ENCODE results near the gene ASCL5. TPM values are rescaled to one million over a fixed set of nuclear protein-coding genes. Genes with fewer than 3 reads are reported as not detected.
A peak's percentile ranks its signal among the peaks of the same experiment; 100 is the strongest.
"Not testable (repeated sequence)": the region's sequence is repeated elsewhere in the genome, so short reads cannot be mapped to it uniquely, and the experiment has no call there.

Gene ASCL5
- total RNA-seq: not detected

DNA sequence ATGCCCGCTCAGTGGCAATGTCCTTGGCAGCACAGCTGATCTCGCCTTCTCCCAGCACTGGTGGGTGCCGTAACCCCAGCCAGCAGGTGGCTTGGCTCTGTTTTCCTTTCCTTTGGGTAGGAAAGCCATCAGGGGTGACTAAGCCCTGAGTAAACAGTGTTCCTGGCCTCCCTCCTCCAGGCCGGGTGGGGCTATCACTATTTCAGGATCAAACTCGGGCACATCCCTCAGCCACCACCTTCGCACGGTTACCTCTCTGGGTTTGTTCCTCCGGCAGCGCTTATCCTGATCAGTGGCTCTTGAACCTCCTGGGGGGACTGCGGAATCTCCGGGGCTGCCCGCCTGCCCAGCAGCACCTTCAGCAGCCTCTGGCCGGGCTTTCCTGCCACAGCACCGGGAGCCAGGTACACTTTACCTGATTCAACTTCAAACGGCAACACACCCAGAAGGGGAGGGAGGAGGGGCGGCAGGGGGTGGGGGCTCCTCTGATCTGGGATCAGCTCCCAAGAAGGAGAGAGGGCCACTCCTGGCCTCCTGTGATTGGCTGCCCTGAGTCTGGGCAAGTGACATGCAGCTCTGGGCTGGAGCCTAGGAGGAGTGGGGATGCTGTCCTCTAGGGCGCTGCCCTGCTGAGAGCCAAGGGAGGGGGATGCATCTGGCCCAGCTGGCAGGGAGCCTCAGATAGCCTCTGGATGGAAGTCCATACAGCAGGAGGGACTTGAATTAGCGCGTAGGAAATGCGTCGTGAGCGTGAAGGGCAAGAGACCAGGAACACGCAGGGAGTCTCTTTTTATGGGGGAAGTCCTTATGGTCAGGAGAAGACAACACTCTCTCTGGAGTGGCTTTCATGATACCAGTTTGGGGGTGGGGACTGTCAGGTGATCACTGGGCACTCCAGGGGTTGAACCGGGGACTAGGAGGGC is at the start of gene ASCL5:
ASCL5 (minus strand) TSS at position 353 of the 923 bp plus-strand sequence. CDS start 11,812 bp downstream, outside the sequence.
- ATAC-seq: no peak
- no peak for DNase-seq (ENCODE audit: low spot score)

- ATAC-seq: no peak
- DNase-seq (ENCODE audit: low spot score): no peak
Measured at GRCh38 chr1:201175820-201176500, 49.0 kb upstream of the ASCL5 start.

DNA sequence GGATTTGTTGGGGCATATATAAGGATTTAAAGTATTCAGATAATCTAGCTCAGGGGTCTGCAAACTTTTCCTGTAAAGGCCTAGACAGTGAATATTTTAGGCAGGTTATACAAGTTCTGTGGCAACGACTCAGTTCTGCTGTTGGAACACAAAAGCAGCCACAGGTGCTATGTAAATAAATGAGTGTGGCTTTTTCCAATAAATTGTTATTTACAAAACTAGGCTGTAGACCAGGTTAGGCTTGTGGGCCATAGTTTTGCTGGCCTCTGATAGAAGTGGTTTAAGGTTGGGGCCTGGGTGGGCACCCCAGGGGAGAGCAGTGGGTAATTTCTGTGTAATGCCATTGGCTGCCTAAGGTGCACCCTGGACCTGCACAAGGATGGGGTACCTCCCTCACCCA is 46.8 kb upstream of the ASCL5 start:
- DNase-seq (ENCODE audit: low spot score): no peak
- no peak for ATAC-seq

- DNase-seq (ENCODE audit: low spot score): no peak
- ATAC-seq: no peak
Measured at GRCh38 chr1:201172999-201173610, 46.1 kb upstream of the ASCL5 start.

- DNase-seq (ENCODE audit: low spot score) (no peak), ATAC-seq (no peak)
Measured at GRCh38 chr1:201172326-201172725, 45.3 kb upstream of the ASCL5 start.

DNA sequence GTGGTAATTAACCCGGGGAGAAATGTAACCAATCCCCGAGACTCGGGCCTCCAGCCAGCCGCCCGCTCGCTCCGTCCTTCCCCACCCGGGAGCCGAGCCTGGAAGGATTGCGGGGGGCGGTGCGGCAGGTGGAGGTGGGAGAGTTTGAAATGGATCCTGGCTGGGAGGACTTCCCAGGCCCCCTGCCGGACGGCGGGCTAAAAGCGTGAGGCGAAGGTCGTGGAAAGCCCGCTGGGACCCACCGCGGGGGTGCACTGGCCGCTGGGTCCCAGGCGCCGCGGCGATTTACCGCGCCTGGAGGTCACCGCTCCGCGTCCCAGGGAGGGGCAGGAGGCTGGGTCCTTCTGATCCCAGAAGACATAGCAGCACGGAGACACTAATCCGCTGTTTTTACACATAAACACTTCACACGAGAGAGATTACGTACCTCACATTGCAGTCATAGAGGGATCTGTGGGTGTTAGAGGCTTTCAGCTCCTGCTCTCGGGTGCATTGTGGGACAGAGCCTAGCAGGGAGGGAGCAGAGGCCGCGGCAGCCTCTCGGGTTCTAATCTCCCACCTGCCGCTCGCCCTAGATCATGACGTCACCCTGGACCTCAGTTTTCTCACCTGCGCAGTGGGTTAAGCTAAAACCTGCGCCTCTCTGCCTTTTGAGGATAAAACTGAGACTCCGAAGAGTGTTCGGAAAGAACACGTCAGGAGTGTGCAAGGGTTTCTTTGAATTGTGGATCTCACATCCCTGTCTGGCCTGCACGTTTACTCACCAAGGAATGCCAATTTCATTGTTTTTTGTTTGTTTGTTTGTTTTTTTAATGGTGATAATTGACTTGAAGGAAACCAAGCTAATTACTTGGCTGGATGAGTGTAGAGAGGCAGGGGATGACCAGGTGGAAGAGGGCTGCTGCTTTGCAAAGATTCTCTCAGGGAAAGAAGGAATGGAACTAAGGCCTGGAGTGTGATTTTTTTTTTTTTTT is 44.4 kb upstream of the ASCL5 start:
- ATAC-seq (peak; percentile 59), DNase-seq (ENCODE audit: low spot score) (no peak)

DNA sequence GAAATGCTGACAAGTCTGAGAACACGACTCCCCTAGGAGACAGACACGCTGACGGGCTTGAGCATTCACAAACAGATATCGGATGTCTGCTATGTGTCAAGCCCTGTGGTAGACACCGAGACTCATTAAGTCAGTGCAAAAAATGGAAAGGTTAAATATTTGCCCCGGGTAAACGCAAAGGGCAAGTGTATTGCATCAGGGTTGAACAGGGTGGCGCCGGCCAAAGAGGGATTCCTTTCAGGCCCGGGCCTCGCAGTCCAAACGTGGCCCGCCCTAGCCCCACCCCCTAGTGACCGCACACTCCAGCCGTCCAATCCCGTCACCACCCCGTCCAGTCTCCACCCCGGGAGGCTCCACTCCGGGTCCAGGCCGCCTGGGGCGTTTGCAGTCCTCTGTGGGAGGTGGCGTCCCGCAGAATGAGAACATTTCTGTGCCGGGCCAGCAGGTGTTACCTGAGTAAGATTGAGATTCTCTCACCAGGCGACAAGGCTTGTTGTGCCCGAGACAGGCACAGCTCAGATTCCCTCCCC is 43.6 kb upstream of the ASCL5 start:
- peak; percentile 97 for ATAC-seq
- DNase-seq (ENCODE audit: low spot score): peak; percentile 98

- ATAC-seq: no peak
- DNase-seq (ENCODE audit: low spot score): no peak
Measured at GRCh38 chr1:201169971-201170532, 43.1 kb upstream of the ASCL5 start.

GRCh38 chr1:201169203-201169602 is 42.2 kb upstream of the ASCL5 start:
- ATAC-seq: no peak
- DNase-seq (ENCODE audit: low spot score): no peak

- ATAC-seq (no peak), DNase-seq (ENCODE audit: low spot score) (no peak)
Measured at GRCh38 chr1:201167041-201167991, 40.3 kb upstream of the ASCL5 start.

GRCh38 chr1:201164645-201165044 is 37.7 kb upstream of the ASCL5 start:
- ATAC-seq (peak; percentile 31), DNase-seq (ENCODE audit: low spot score) (no peak)

DNA sequence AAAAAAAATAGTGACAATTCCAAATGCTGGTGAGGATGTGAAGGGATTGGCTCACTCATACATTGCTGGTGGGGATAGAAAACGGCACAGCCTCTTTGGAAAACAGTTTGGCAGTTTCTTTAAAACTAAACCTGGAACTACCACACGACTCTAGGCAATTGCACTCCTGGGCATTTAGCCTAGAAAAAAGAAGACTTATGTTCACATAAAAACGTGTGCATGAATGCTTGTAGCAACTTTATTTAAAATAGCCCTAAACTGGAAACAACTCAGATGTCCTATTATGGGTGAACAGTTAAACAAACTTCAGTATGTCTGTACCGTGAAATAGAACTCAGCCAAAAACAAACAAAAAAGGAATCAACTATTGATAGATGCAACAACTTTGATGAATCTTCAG is 36.7 kb upstream of the ASCL5 start:
- ATAC-seq (no peak), DNase-seq (ENCODE audit: low spot score) (no peak)

- DNase-seq (ENCODE audit: low spot score): not testable (repeated sequence)
Measured at GRCh38 chr1:201163036-201163435, 36.1 kb upstream of the ASCL5 start.

DNA sequence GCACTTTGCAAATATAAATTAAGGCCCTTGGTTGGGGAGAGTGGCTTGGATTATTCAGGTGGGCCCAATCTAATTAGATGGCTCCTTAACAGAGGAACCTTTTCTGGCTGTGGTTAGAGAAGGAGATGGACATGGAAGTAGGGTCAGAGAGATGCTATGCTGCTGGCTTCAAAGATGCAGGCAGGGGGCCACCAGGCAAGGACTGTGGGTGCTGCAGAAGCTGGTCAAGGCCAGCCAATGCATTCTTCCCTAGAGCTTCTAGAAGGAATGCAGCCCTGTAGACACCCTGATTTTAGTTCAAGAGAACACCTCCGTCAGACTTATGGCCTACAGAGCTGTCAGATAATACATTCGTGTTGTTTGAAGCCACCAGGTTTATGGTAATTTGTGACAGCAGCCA is 31.0 kb upstream of the ASCL5 start:
- ATAC-seq (no peak), DNase-seq (ENCODE audit: low spot score) (no peak)

More at GRCh38 chr1:201163036-201163435, 36.1 kb upstream of the ASCL5 start:
- ATAC-seq: not testable (repeated sequence)

DNA sequence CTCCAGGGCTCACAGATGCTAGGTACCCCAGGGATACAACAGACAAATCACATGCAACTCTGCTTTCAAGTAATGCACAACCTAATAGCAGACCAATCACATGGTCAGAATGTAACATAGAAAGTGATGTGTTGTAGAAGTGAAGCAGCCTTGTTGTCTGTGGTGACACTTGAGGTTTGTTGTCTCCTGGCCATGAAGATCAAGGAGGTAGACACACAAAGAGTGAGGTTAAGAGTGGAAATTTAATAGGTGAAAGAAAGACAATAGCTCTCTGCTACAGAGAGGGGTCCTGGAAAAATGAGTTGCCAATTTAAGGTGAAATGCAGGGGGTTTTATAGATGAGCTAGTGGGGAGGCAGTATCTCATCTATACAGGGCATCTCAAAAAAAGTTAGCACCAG is 29.8 kb upstream of the ASCL5 start:
- DNase-seq (ENCODE audit: low spot score) (no peak), ATAC-seq (no peak)

DNA sequence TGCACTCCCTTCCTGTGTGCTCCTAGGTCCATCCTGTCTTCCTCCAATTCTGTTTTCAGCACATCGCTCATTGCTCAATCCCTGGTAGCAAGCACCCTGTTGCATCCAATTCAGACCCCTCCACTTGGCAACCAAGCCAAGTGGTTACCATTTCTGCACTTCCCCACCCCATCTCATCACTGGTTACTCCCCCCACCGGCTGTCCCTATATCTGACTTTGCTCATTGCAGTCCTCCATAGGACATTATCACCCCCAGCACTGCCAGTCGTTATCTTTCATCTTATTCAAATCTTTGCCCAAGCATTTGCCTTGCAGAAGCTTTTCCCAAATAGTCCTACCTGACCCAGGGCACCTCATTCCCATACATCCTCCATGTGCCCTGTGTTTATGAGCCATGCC is 29.4 kb upstream of the ASCL5 start:
- DNase-seq (ENCODE audit: low spot score) (no peak), ATAC-seq (no peak)

- no peak for DNase-seq (ENCODE audit: low spot score)
- no peak for ATAC-seq
Measured at GRCh38 chr1:201155354-201155753, 28.4 kb upstream of the ASCL5 start.

DNA sequence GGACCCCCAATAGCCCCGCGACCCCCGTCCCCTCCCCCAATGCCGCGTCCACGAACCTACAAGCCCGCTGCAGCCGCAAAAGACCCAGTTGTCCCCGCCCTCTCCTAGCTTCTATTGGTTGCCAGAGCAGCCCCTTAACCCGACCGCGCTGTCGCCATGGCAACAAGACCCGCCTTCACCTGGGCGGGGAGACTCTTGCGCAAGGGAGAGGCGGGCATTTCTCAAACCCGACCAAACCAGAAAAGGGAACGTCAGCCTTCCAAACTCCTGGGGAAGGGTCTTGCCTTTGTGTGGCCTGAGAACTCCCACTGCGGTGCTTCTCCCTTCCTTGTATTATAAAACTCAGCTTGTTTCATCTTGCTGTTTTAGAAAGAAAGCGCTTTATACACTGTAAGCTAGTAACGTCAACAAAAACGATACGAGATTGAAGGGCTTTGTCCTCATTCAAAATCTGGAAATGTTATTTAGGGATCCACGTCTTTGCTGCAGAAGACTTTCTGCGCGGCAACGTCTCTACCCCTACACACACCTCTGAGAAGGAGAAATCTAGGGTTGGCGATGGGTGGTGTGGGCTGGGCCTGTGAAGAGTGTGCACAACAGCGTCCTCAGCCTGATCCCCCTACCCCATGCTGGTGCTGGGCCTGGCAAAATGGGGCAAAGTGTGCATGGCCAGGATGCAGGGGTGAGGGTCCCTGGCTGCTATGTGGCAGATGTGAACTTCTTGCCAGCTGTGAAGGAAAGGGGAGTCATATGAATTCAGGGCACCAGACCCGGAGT is 27.6 kb upstream of the ASCL5 start, which contains the start of gene TMEM9:
TMEM9 (minus strand) TSS at position 86 of the 777 bp plus-strand sequence. CDS start 551 bp downstream, outside the sequence.
- DNase-seq (ENCODE audit: low spot score) (peak; percentile 98), ATAC-seq (peak; percentile 95)
